IPS-18c (cell line): ENCODE results near the gene EMSY.
"Not testable (repeated sequence)": the region's sequence is repeated elsewhere in the genome, so short reads cannot be mapped to it uniquely, and the experiment has no call there.

Source experiments
- H3K4me3 ChIP-seq: 2 replicates; pipeline ENCODE4 v1.7.0; 2013; ENCODE audit warnings: low read depth, mild to moderate bottlenecking, low read length, moderate library complexity; ENCODE audit not compliant: insufficient read depth
- H3K9me3 ChIP-seq: one replicate; pipeline ENCODE4 v1.6.1; 2013; ENCODE audit warnings: mild to moderate bottlenecking, low read length, moderate library complexity; ENCODE audit not compliant: control insufficient read depth, insufficient read depth

Gene EMSY

GRCh38 chr11:76553554-76554476, 109.0 kb downstream of the EMSY start:
- Histone ChIP-seq H3K9me3 (no peaks in the 10 kb centered on the region), H3K4me3 (no peak overlapping the region)

DNA sequence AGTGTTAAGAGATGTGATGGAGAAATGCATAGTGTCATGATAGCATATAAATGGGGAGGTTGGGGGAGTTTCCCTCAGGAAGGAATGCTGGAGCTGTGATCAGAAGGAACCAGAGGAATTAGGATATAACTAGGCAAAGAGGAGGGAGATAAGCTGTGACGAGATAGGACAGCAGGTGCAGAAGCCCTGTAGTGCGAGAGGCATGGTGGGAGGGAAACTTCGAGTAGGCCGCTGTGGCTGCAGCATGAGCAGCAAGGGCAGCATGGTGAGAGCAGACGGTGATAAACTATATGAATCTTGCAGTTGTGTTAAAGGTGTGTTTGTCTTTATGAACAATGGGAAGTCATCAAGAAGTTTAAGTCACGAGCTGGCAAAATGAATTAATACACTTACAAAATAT, 109.9 kb downstream of the EMSY start:
- H3K9me3 ChIP-seq, result no peaks in the 10 kb centered on the region
- no peak overlapping the region for H3K4me3 ChIP-seq

DNA sequence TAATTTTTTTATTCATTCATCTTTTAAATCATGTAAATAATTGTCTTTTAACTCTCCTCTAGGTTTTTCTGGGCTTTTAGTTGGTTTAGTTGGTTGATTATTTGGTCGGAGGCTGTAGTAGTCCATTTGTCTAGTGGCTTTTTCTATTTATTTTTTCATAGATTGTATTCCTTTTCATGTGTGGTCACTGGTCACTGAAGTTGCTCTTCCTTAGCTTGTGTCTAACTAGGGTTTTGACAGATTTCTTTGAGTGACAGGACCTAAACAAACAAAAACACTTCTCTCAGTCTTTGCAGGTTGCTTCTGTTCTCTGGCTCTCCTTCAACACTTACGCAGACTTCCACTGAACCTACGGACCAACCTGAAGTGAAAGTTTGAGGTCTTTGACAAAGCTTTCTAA, 112.6 kb downstream of the EMSY start:
- Histone ChIP-seq H3K9me3 (no peaks in the 10 kb centered on the region), H3K4me3 (no peak overlapping the region)

- Histone ChIP-seq H3K9me3 (no peaks in the 10 kb centered on the region), H3K4me3 (no peak overlapping the region)
These were observed 113.7 kb downstream of the EMSY start for GRCh38 chr11:76558473-76558872.

- no peak overlapping the region for H3K4me3 ChIP-seq
- no peaks in the 10 kb centered on the region for H3K9me3 ChIP-seq
These were observed 114.1 kb downstream of the EMSY start for GRCh38 chr11:76558891-76559290.

- Histone ChIP-seq H3K9me3 (no peaks in the 10 kb centered on the region), H3K4me3 (no peak overlapping the region)
These were observed 114.5 kb downstream of the EMSY start for GRCh38 chr11:76559346-76559745.

DNA sequence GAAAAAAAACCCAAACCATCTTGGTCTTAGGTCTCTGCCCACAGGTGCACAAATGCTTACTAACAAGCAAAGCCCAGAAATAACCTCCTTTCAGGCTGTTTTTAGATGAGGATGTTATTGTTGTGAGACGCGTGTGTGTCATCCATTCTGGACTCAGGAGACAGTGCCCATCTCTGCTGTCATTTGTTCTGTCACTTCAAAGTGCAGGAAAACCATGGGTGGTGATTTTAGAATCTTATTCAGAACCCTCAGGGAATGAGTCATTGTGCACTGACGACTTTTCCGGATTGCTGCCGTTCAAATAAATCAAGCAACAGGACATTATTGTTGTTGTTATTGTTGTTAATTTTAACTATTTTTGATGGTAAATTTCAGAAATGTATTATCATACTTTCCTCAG, 115.4 kb downstream of the EMSY start:
- H3K9me3 ChIP-seq, result no peaks in the 10 kb centered on the region

DNA sequence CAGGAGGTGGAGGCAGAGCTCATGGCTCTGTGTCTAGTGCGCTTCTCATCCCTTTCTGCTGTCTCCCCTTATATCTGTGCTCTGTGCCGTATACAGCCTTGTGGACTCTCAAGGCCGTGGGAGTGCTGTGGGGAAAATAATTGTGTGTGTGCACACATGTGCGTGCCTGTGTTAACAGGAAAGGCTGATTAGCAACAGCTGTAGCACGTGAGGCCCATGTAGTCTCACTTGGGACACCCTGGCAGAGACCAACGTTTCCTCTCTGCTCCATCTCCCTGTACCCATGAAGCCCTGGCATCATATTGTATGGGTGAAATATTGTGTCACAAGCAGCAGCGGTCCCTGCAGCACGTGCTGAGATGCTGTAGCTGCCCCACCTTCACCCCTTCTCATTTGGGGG, 116.4 kb downstream of the EMSY start:
- Histone ChIP-seq H3K9me3 (no peaks in the 10 kb centered on the region), H3K4me3 (no peak overlapping the region)

More for the DNA sequence above, 115.4 kb downstream of the EMSY start:
- no peak overlapping the region for H3K4me3 ChIP-seq

- Histone ChIP-seq H3K9me3 (no peaks in the 10 kb centered on the region), H3K4me3 (no peak overlapping the region)
These were observed 117.7 kb downstream of the EMSY start for GRCh38 chr11:76562541-76562940.

DNA sequence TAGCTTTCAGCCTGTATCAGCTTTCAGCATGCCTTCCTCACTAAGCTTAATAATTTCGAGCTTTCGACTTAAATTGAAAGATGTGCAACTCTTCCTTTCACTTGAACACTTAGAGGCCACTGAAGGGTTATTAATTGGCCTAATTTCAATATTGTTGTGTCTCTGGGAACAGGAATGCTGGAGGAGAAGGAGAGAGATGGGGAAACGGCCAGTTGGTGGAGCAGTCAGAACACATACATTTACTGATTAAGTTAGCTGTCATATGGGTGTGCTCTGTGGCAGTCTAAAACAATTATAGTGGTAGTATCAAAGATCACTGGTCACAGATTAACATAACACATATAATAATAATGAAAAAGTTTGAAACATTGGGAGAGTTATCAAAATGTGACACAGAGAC, 119.5 kb downstream of the EMSY start:
- no peaks in the 10 kb centered on the region for H3K9me3 ChIP-seq
- no peak overlapping the region for H3K4me3 ChIP-seq

- Histone ChIP-seq H3K9me3 (no peaks in the 10 kb centered on the region), H3K4me3 (no peak overlapping the region)
These were observed 122.0 kb downstream of the EMSY start for GRCh38 chr11:76566811-76567210.

- H3K4me3 ChIP-seq, result no peak overlapping the region
- H3K9me3 ChIP-seq, result no peaks in the 10 kb centered on the region
These were observed 122.4 kb downstream of the EMSY start for GRCh38 chr11:76567261-76567660.

- H3K4me3 ChIP-seq, result no peak overlapping the region
- no peaks in the 10 kb centered on the region for H3K9me3 ChIP-seq
These were observed 123.3 kb downstream of the EMSY start for GRCh38 chr11:76568139-76568538.

DNA sequence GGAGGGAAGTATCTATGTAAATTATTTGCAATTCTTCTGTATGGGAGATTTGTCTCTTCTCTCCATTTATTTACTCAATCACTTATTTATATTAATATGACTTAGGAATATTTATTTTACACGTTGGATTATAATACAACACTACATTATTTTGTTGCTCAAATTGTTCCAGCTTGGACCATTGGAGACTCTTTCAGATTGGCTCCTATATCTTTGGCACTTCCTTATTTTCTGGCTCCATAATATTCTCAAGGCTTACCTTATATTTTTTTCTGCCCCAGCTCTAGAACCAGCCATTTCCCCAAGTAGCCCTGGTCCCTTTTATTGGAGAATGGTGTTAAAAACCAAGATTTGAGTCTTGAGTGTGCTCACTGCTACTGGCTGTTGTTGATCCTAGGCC, 123.8 kb downstream of the EMSY start:
- no peaks in the 10 kb centered on the region for H3K9me3 ChIP-seq
- no peak overlapping the region for H3K4me3 ChIP-seq

- not testable (repeated sequence) for H3K4me3 ChIP-seq, H3K9me3 ChIP-seq
These were observed 127.5 kb downstream of the EMSY start for GRCh38 chr11:76572181-76572875.

- no peaks in the 10 kb centered on the region for H3K9me3 ChIP-seq
- H3K4me3 ChIP-seq, result no peak overlapping the region
These were observed 129.6 kb downstream of the EMSY start for GRCh38 chr11:76574406-76574805.

GRCh38 chr11:76574879-76575278, 130.1 kb downstream of the EMSY start:
- no peaks in the 10 kb centered on the region for H3K9me3 ChIP-seq

DNA sequence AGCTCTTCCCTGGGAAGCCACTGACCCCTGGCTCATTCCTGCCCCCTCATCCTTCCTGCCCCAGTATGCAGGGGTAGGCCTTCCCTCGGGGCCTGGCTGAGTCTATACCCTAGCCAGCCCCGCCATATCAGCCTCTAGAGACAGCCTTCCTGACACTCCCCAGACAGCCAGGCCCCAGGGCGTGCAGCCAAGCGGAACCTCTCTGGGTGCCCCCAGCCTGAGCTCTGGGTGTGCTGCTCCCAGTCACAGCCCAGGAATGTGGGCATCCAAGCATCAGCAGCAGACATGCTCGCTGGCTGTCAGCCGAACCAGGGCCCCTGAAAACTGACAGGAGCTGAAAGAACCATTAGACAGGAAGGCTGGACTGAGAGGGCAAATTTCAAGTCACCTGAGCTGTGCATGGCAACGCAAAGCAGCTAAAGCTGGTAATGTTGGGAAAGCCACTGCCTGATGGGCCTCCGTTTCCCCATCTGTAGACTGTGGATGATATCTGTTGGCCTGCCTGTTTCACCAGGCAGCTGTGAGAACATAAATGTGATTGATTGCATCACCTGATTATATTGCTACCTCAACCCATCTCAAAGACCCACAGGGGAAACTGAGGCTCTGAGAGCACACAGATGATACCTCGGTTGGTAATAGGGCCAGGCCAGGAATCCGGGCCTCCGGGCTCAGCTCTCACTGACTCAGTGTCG, 132.6 kb downstream of the EMSY start:
- Histone ChIP-seq H3K4me3 (no peak overlapping the region), H3K9me3 (no peaks in the 10 kb centered on the region)

More at GRCh38 chr11:76574879-76575278, 130.1 kb downstream of the EMSY start:
- no peak overlapping the region for H3K4me3 ChIP-seq
